ENCODE results near the gene TMEM273. TPM values are rescaled to one million over a fixed set of nuclear protein-coding genes. Genes with fewer than 3 reads are reported as not detected.

Gene TMEM273
- total RNA-seq, 1 donor from 2014 or later: 48.5 TPM

DNA sequence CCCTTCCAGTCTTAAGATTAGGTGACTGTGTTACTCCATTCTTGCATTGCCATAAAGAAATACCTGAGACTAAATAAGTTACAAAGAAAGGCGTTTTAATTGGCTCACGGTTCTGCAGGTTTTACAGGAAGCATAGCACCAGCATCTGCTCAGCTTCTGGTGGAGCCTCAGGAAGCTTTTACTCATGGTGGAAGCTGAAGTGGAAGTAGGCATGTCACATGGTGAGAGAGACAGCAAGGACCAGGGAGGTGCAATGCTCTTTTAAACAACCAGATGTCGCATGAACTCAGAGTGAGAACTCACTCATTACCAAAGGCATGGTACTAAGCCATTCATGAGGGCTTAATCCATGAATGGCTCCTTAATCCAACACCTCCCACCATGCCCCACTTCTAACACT is 34.0 kb upstream of the TMEM273 start:
- TF ChIP-seq, protein P1, sequence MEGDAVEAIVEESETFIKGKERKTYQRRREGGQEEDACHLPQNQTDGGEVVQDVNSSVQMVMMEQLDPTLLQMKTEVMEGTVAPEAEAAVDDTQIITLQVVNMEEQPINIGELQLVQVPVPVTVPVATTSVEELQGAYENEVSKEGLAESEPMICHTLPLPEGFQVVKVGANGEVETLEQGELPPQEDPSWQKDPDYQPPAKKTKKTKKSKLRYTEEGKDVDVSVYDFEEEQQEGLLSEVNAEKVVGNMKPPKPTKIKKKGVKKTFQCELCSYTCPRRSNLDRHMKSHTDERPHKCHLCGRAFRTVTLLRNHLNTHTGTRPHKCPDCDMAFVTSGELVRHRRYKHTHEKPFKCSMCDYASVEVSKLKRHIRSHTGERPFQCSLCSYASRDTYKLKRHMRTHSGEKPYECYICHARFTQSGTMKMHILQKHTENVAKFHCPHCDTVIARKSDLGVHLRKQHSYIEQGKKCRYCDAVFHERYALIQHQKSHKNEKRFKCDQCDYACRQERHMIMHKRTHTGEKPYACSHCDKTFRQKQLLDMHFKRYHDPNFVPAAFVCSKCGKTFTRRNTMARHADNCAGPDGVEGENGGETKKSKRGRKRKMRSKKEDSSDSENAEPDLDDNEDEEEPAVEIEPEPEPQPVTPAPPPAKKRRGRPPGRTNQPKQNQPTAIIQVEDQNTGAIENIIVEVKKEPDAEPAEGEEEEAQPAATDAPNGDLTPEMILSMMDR (IDR thresholded peaks at IDR 0.05): no peak
- intact Hi-C loops (cut with DNase I): no loop called here
- no peak for ATAC-seq

DNA sequence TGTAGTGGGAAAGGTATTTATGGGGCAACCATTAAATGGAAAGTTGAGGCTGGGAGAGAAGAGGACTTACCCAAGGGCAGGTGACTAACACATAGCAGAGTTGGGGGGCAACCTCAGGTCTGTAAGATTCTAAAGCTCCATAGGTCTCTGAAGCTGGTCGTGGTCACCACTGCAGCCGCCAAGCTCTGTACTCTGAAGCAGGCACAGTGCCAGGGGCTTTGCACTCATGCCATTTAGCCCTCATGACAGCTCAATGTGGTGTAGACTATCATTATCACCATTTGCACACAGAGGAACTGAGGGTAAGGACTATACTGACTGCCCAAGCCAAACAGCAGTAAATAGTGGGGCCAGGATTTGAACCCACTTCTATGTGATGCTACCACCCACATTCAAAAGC is 32.5 kb upstream of the TMEM273 start:
- TF ChIP-seq, protein P1 (IDR thresholded peaks at IDR 0.05): no peak
- H3K9me3 ChIP-seq: no peaks in the 10 kb centered on the region
- H3K4me3 ChIP-seq: no peak overlapping the region
- no peaks in the 10 kb centered on the region for H3K4me1 ChIP-seq
- no peaks in the 10 kb centered on the region for H3K36me3 ChIP-seq
- H3K27me3 ChIP-seq (ENCODE audit: low read depth): no peaks in the 10 kb centered on the region
- intact Hi-C loops (cut with DNase I): no loop called here
- DNase-seq (no peak), ATAC-seq (no peak)
- H3K27ac ChIP-seq: no peak overlapping the region

More for the DNA sequence above, 34.0 kb upstream of the TMEM273 start:
- H3K36me3 ChIP-seq: no peaks in the 10 kb centered on the region
- H3K4me3 ChIP-seq: no peak overlapping the region
- no peaks in the 10 kb centered on the region for H3K27me3 ChIP-seq (ENCODE audit: low read depth)
- H3K27ac ChIP-seq: no peak overlapping the region
- no peaks in the 10 kb centered on the region for H3K4me1 ChIP-seq
- H3K9me3 ChIP-seq: no peaks in the 10 kb centered on the region
- no peak for DNase-seq

DNA sequence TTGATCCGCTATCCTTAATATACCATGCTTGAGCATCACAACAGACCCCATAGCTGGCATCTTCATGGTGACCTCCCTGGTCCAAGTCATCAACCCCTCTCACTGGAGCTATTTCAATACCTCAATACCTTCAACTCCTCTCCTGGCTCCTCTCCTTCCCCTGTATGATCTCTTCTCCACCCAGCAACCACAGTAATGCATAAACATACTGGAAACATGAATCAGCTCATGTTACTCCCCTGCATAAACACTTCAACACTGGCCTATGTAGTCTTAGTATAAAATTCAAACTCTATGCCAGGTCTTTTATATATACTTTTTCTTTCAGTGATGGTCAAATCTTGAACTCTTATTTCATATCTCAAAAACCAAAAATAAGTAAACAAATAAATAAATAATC is 31.8 kb upstream of the TMEM273 start:
- H3K27me3 ChIP-seq (ENCODE audit: low read depth): no peaks in the 10 kb centered on the region
- TF ChIP-seq, protein P1 (IDR thresholded peaks at IDR 0.05): no peak
- no peak for DNase-seq
- no peak for ATAC-seq
- no peaks in the 10 kb centered on the region for H3K9me3 ChIP-seq
- no peaks in the 10 kb centered on the region for H3K36me3 ChIP-seq
- no peak overlapping the region for H3K4me3 ChIP-seq
- H3K27ac ChIP-seq: no peak overlapping the region
- H3K4me1 ChIP-seq: no peaks in the 10 kb centered on the region
- intact Hi-C loops (cut with DNase I): no loop called here

DNA sequence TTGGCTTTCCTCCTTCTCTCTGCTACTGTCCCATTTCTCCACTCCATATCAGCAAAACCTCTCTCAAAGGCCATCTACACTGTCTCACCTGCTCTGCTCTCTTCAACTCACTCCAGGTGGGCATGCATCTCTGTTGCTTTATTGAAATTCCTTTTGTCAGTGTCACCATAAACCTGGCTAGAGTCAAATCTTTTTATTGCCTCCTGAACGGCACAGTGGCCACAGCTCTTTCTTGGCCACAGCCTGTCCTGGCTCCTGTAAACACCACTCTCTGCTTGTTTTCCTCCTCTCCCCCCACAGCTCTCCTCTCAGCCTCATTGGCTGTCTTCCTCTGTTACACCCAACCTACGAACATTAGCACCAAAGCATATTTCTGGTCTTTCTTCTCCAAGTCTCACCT is 31.1 kb upstream of the TMEM273 start:
- H3K27me3 ChIP-seq (ENCODE audit: low read depth): no peaks in the 10 kb centered on the region
- H3K36me3 ChIP-seq: no peaks in the 10 kb centered on the region
- no peaks in the 10 kb centered on the region for H3K4me1 ChIP-seq
- ATAC-seq (no peak), DNase-seq (no peak)
- TF ChIP-seq, protein P1 (IDR thresholded peaks at IDR 0.05): no peak
- H3K4me3 ChIP-seq: no peak overlapping the region
- H3K27ac ChIP-seq: no peak overlapping the region
- intact Hi-C loops (cut with DNase I): no loop called here
- no peaks in the 10 kb centered on the region for H3K9me3 ChIP-seq

DNA sequence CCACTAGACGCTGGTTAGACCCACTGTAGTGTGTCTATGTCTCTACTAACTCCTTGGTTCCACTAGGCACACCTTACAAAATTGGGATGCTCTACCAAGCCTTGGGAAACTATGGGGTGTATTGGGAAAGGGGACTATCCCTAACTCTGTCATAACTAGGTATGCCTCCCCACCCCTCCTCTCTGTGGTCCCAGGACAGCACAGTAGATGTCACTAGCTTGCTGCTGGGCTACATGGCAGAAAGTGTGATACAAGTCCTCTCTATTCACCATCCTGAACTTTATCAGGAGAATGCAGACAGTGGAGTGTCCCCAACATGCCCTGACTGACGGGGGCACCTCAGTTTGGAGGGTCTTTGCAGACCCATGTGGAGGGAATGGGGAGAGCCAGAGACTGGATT is 30.3 kb upstream of the TMEM273 start:
- DNase-seq (no peak), ATAC-seq (no peak)
- no peak overlapping the region for H3K4me3 ChIP-seq
- no peaks in the 10 kb centered on the region for H3K36me3 ChIP-seq
- no peaks in the 10 kb centered on the region for H3K4me1 ChIP-seq
- TF ChIP-seq, protein P1 (IDR thresholded peaks at IDR 0.05): no peak
- no peak overlapping the region for H3K27ac ChIP-seq
- no peaks in the 10 kb centered on the region for H3K27me3 ChIP-seq (ENCODE audit: low read depth)
- intact Hi-C loops (cut with DNase I): no loop called here
- H3K9me3 ChIP-seq: no peaks in the 10 kb centered on the region

DNA sequence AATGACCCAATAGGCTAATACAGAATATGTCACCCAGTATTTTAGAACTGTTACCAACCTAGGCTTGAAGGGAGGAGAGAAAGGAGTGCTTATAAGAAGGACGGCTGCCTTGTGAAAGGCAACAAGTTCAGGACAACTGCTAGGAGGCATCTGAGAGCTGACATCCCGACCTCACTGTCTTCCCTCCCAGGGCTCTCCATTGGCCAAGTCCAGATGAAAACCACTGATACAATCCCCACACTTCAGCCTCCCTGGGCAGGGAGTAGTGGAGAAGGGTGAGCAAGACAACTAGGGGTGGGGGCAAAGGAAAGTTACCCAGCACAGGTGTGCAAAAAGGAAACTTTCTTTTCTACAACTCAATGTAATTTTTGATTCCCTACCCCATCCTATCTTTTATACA is 29.5 kb upstream of the TMEM273 start:
- ATAC-seq (no peak), DNase-seq (no peak)
- no peak overlapping the region for H3K27ac ChIP-seq
- H3K27me3 ChIP-seq (ENCODE audit: low read depth): no peaks in the 10 kb centered on the region
- intact Hi-C loops (cut with DNase I): no loop called here
- no peaks in the 10 kb centered on the region for H3K4me1 ChIP-seq
- H3K9me3 ChIP-seq: no peaks in the 10 kb centered on the region
- TF ChIP-seq, protein P1 (IDR thresholded peaks at IDR 0.05): no peak
- H3K36me3 ChIP-seq: no peaks in the 10 kb centered on the region
- H3K4me3 ChIP-seq: no peak overlapping the region
